SK-N-DZ (cell line): ENCODE data around the gene EPN3.

Experiments
- DNase-seq: peaks from one replicate; pipeline ENCODE4 v3.0.0-alpha.2; 2015; ENCODE audit warnings: low spot score

The EPN3 gene

DNA sequence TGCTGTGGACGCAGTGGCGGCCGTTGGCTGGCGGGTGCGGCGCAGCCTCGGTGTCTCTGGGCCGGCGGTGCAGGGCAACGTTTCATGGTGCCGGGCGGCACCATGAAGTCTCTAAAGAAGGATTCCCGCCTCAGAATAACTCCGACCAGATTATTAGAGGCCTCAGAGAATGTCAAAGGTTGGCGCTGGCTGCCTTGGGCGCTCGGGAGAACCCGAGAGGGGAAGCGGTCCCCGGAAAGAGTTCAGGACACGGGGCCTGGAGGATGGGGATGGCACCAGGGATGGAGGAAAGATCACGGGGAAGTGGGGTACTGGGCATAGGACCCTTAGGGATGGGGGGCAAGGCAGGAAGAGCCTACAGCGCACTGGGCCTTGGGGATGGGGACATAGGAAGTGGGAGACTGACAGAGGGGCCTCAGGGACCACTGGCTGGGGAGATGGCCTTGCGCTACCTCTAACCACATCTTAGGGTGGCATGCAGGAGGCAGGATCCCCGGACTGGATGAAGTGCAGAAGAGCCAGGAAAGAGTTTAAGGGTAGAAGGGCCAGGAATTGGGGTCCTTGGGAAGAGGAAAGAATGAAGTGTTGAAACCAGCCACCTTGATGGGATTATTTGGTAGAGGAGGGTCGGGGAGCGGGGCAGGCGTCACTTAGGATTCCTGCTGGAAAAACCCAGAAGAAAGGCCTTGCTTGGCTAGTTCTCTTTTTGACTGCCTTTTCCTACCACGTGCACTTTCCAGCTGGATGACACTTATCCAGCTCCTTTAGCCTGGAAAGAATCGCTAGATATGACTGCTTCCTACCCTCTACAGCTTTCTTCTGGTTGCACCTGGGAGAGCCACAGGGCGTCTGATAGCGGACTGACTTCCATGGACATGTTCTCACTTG is 23.7 kb upstream of the EPN3 start:
- no peak for DNase-seq

DNA sequence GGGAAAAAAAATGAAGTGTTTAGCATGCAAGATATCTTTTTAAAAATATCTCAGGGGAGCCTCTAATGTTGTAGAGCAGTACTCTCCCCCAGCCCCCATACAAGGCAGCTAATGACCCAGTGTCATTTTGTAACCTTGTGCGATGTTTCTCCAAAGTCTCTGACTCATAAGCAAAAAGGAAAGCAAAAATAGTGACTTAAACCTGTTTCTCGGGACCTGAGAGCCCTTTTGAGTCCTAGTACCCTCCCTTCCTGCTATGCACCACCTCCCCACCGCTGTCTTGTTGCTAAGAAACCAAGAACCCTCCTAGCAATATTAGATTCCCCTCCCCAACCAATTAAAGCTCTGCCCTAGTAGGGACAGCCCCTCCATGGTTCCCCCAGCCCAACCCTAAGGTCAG is 21.5 kb upstream of the EPN3 start:
- DNase-seq, result no peak

DNA sequence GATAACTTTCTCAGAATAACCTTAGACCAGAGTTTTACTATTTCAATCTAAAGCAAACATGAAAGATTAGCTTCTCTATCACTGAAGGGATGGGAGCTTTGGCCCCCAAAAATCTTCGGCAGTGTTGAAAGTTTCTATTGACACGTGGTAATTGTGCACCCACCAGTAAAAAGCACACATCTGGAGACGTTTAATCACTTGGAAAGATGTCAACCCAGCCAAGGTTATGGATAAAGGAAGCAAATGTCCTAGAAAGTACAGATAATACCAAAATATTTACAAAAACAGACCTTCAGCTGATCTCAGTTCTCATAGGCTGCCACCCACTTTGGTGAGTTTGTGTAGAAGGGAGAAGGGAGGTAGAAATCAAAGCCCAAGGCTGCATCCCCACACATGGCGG is 19.0 kb upstream of the EPN3 start:
- DNase-seq, result no peak

DNA sequence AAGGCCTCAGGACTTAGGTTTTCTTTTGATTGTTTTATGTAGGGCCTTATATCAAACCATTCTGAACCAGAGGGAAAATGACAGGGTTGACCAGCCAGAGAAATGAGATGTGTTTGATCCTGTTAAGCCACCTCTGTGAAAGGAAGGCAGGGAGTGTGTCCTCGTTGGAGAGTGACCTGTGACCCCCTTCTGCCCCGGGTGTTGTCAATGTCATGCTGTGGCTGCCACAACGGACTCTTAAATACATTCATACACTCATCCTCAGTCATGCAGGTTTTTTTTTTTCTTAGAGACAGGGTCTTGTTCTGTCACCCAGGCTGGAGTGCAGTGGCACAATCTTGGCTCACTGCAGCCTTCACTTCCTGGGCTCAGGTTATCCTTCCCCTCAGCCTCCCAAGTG is 18.1 kb upstream of the EPN3 start:
- DNase-seq, result no peak

DNA sequence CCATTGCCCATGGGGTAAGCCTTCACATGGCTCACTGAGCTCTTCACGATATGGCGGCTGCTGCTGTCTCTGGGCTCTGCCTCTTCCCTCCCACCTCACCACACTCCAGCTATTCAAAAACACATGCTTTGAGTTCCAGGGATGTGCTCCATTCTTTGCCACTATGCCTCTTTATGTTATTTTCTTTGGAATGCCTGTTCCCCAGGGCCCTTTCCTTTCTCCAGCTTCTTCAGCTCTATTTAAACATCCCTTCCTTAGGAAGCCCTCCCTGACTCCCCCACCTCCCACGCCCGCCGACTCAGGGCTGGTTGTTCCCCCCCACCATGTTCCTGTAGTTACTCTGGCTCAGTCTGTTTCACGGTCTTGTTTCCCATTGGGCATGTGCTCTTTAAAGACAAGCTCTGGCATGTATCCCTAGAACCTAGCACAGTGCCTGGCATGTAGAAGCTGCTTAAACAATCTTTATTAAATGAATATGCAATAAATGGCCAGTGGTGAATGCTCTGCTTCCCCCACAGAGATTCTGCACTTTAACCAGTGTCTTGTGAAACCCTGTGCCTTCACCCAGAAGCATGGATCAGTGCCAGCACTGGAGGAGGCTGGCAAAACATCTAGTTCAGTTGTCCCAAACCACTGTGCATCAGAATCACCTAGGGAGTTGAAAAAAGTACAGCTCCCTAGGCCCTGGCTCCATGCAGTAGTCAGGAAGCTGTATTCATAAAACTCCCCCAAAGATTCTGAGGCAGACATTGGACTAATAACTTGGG is 17.4 kb upstream of the EPN3 start:
- DNase-seq, result no peak

DNA sequence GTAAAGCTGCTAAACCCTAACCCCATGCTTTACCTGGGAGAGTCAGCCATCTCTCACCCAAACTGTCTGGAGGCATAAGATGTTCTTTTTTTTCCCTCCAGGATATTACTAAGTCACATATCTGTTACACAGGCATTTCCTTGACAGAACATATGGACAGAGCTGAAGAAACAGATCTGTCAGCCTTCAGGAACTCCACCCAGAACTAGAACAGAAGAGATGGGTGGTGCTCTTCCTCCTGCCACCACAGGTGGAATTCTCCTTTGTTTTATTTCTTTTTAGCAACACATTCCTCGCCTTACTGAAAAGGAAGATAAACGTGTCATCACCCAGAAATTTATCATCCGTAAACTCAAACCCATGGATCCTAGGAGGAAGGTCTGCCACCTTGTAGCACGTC is 15.5 kb upstream of the EPN3 start:
- no peak for DNase-seq

- DNase-seq, result no peak
These were observed 14.8 kb upstream of the EPN3 start for GRCh38 chr17:50517504-50518383.

- DNase-seq, result no peak
These were observed 14.0 kb upstream of the EPN3 start for GRCh38 chr17:50518384-50519023.

DNA sequence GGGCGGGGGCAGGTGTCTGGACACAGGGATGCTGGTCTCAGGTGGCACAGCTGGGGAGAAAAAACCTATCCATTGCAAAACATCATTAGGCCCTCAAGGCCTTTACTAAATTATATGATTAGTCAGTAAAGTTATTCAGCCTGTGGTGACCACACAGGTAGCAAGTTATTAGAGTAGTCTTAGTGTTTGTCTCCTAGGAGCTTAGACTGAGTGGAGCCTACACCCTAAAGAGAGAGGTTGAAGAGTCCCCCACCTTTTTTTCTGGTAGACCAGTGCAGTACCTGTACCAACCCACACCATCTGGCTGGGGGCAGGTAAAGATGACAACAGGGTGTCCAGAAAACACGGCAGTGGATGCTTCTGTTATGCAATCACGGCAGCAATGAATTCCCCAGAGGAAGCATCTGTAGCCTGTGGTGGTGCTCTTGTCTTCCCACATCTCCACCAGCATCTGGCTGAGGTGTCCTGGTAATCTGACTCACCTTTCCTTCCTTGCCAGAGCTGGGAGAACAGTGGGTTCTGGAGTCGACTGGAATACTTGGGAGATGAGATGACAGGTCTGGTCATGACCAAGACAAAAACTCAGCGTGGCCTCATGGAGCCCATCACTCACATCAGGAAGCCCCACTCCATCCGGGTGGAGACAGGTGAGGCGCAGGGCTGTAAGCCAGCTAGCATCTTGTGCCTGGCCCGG is 13.2 kb upstream of the EPN3 start:
- DNase-seq, result no peak

DNA sequence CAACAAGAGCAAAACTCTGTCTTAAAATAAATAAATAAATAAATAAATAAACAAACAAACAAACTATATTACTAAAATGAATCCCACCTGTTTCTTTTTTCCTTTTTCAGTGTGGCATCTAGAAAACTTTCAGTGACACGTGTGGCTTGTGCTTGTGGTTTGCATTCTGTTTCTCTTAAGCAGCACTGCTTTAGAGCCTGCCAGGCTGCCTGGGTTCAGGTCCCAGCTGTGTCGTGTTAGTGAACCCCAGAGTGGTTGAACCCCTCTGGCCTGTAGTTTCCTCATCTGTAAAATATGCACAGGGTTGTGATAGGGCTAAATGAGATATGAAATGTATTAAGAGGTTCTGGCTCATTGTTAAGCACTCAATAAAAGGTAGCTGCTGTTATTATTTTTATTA is 12.1 kb upstream of the EPN3 start:
- DNase-seq, result no peak

- no peak for DNase-seq
These were observed 11.0 kb upstream of the EPN3 start for GRCh38 chr17:50521514-50521913.

- DNase-seq, result no peak
These were observed 9.8 kb upstream of the EPN3 start for GRCh38 chr17:50522766-50523165.

GRCh38 chr17:50523208-50523607 is 9.3 kb upstream of the EPN3 start:
- DNase-seq, result no peak

DNA sequence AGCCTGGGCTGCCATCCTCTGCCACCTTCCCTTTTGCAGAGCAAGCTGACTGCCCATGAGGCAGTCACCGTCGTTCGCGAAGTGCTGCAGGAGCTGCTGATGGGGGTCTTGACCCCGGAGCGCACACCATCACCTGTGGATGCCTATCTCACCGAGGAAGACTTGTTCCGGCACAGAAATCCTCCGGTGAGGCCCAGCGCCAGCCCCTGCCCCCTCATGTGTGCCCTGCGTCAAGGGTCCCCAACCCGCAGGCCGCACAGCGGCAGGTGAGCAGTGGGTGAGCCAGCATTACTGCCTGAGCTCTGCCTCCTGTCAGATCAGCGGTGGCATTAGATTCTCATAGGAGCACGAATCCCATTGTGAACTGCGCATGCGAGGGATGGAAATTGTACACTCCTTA is 7.7 kb upstream of the EPN3 start:
- no peak for DNase-seq

DNA sequence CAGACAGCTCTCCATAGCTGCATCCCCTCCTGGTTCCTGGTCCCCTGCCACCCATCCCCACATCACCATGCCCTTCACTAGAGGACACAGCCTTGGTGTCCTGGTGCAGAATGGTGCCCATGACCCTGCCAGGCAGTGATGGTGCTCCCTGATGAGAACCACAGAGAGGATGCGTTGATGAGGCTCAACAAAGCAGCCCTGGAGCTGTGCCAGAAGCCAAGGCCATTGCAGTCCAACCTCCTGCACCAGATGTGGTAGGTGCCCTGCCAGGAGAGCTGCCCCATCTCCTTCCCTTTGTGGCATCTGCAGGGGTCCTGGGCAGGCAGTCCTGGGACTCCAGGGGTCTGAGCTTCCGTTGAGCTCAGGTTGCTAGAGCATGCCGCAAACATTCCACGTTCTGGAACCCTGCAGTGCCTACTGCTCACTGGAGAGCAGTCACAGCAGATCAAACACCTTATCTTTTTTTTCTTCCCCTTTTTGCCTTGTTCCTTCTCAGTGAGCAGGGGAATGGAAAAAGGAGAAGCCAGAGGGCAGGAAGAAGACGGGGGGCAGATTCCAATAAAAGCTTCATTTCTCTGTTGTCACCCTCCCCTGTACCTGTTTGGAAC is 5.3 kb upstream of the EPN3 start:
- DNase-seq, result no peak

GRCh38 chr17:50527949-50528474 is 4.5 kb upstream of the EPN3 start:
- no peak for DNase-seq

DNA sequence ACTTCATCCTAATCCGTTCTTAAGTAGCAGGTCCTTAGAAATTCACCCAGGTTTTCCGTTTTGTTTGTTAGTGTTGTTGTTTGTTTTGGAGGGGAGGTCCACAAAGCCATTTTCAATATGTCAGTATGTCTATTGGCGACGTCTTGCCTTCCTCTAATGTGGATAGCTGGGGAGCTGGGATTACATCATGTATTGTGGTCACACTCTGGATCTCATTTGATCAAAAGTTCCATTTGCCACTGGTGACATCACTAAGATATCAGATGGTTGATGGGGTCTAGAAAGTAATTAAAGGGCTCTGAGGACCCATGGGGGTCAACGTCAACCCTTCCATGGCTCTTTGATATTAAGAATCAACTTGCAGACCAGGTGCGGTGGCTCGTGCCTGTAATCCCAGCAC is 2.7 kb upstream of the EPN3 start:
- no peak for DNase-seq

GRCh38 chr17:50531428-50532025 is 1.0 kb upstream of the EPN3 start:
- DNase-seq, result no peak

DNA sequence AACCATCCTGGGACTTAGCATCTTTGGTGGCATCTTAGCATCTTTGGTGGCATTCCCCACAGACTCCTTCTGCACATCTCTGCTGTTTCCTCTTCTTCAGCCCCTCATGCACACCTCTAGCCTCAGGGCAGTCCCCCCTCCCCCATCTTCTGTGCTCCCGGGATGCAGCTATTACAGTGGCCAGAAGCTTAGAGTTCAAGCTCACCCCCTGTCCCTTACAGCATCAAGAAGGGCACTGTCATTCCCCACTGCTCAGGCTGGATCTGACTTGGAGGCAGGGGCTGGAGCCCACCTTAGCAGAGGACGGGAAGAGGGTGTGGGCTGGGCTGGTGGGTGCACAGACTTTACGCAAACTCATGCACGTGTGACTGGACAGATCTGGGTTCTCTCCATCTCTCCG is 650 bp downstream of the EPN3 start:
- no peak for DNase-seq

GRCh38 chr17:50533720-50534148 is 1.2 kb downstream of the EPN3 start:
- no peak for DNase-seq
